Iris pigment epithelial cell (primary cell): Measurements from ENCODE around the gene TMEM127.
"Not testable (repeated sequence)": the region's sequence is repeated elsewhere in the genome, so short reads cannot be mapped to it uniquely, and the experiment has no call there.

Source experiments
- DNase-seq: peaks from one replicate; pipeline ENCODE4 v3.0.0-alpha.2; 2011; ENCODE audit warnings: low read depth

The TMEM127 gene

GRCh38 chr2:96265840-96266679, at the start of gene TMEM127, which contains the start of gene CIAO1:
Gene TMEM127 (minus strand): TSS chr2:96265997. CDS start chr2:96265381, 616 bp downstream.
Gene CIAO1 (plus strand): TSS chr2:96266225. CDS start chr2:96266351, 126 bp downstream.
- DNase-seq: peak; percentile 99

GRCh38 chr2:96315005-96315399, 49.2 kb upstream of the TMEM127 start:
- DNase-seq: no peak

- DNase-seq: no peak
Observed at GRCh38 chr2:96308248-96308647, 42.5 kb upstream of the TMEM127 start.

- DNase-seq: no peak
Observed at GRCh38 chr2:96306370-96306769, 40.6 kb upstream of the TMEM127 start.

GRCh38 chr2:96305979-96306308, 40.1 kb upstream of the TMEM127 start:
- DNase-seq: no peak

- DNase-seq: peak; percentile 79
Observed at GRCh38 chr2:96305091-96305978, 39.5 kb upstream of the TMEM127 start, which contains the start of gene SNRNP200. Gene SNRNP200 (minus strand): TSS chr2:96305546. CDS start chr2:96305437, 109 bp downstream.

GRCh38 chr2:96304606-96305005, 38.8 kb upstream of the TMEM127 start:
- DNase-seq: no peak

GRCh38 chr2:96301865-96302264, 36.1 kb upstream of the TMEM127 start:
- no peak for DNase-seq

- no peak for DNase-seq
Observed at GRCh38 chr2:96296925-96297324, 31.1 kb upstream of the TMEM127 start.

GRCh38 chr2:96294271-96294670, 28.5 kb upstream of the TMEM127 start:
- not testable (repeated sequence) for DNase-seq

GRCh38 chr2:96291751-96292150, 26.0 kb upstream of the TMEM127 start:
- DNase-seq: no peak

GRCh38 chr2:96287273-96287856, 21.6 kb upstream of the TMEM127 start:
- no peak for DNase-seq

- no peak for DNase-seq
Observed at GRCh38 chr2:96276787-96277499, 11.1 kb upstream of the TMEM127 start.

- no peak for DNase-seq
Observed at GRCh38 chr2:96274355-96275056, 8.7 kb upstream of the TMEM127 start.

- no peak for DNase-seq
Observed at GRCh38 chr2:96273763-96274162, 8.0 kb upstream of the TMEM127 start.

- DNase-seq: no peak
Observed at GRCh38 chr2:96271995-96272394, 6.2 kb upstream of the TMEM127 start.

- peak; percentile 29 for DNase-seq
Observed at GRCh38 chr2:96267159-96267971, 1.6 kb upstream of the TMEM127 start.

GRCh38 chr2:96265349-96265839, 403 bp downstream of the TMEM127 start:
- DNase-seq: no peak

GRCh38 chr2:96264656-96265348, 995 bp downstream of the TMEM127 start:
- DNase-seq: peak; percentile 53
